NCI-H345 (cell line): Measurements from ENCODE around the gene NHLH1.
"Not testable (repeated sequence)": the region's sequence is repeated elsewhere in the genome, so short reads cannot be mapped to it uniquely, and the experiment has no call there.

Experiments used
- DNase-seq: peaks from one replicate; lab custom pipeline; 2025; lab: John Stamatoyannopoulos, UW

NHLH1 gene

GRCh38 chr1:160384812-160385211 is 17.9 kb downstream of the NHLH1 start:
- not testable (repeated sequence) for DNase-seq

- DNase-seq, result not testable (repeated sequence)
These were observed 21.5 kb downstream of the NHLH1 start for GRCh38 chr1:160388406-160388805.

GRCh38 chr1:160394673-160395072 is 27.8 kb downstream of the NHLH1 start:
- no peak for DNase-seq

GRCh38 chr1:160397651-160398050 is 30.8 kb downstream of the NHLH1 start:
- DNase-seq, result no peak

GRCh38 chr1:160398823-160399222 is 32.0 kb downstream of the NHLH1 start:
- no peak for DNase-seq

- DNase-seq, result no peak
These were observed 32.8 kb downstream of the NHLH1 start for GRCh38 chr1:160399544-160400222.

- peak; percentile 71 for DNase-seq
These were observed 33.4 kb downstream of the NHLH1 start, which contains the start of gene VANGL2 for GRCh38 chr1:160400223-160400645. Gene VANGL2 (plus strand): TSS chr1:160400564. CDS start chr1:160415838, 15,274 bp downstream.

GRCh38 chr1:160400646-160401486 is 34.0 kb downstream of the NHLH1 start:
- peak; percentile 47 for DNase-seq

GRCh38 chr1:160401487-160401805 is 34.6 kb downstream of the NHLH1 start:
- no peak for DNase-seq

- no peak for DNase-seq
These were observed 35.3 kb downstream of the NHLH1 start for GRCh38 chr1:160402001-160402795.

- DNase-seq, result no peak
These were observed 36.4 kb downstream of the NHLH1 start for GRCh38 chr1:160403244-160403643.

- no peak for DNase-seq
These were observed 37.2 kb downstream of the NHLH1 start for GRCh38 chr1:160404094-160404493.

GRCh38 chr1:160405331-160405877 is 38.5 kb downstream of the NHLH1 start:
- no peak for DNase-seq

- DNase-seq, result no peak
These were observed 39.5 kb downstream of the NHLH1 start for GRCh38 chr1:160406131-160406968.

GRCh38 chr1:160407839-160408801 is 41.2 kb downstream of the NHLH1 start:
- no peak for DNase-seq

- DNase-seq, result no peak
These were observed 42.0 kb downstream of the NHLH1 start for GRCh38 chr1:160408864-160409263.

- no peak for DNase-seq
These were observed 42.6 kb downstream of the NHLH1 start for GRCh38 chr1:160409486-160409885.

- DNase-seq, result peak; percentile 77
These were observed 43.6 kb downstream of the NHLH1 start for GRCh38 chr1:160410406-160411005.

- no peak for DNase-seq
These were observed 44.6 kb downstream of the NHLH1 start for GRCh38 chr1:160411271-160412027.
